SK-N-SH (cell line): ENCODE results near the gene OSBPL5. TPM values are rescaled to one million over a fixed set of nuclear protein-coding genes. Genes with fewer than 3 reads are reported as not detected.

Experiments used
- CTCF ChIA-PET: fragments of 300-600, 350-600 bp; formaldehyde crosslinking; extraction: SDS; loops from one replicate; lab custom pipeline; 2021; lab: Yijun Ruan, JAX
- POLR2A ChIA-PET: fragments of 350-600 bp; sonication (Branson Sonifier 250); formaldehyde crosslinking; extraction: SDS; loops from one replicate; lab custom pipeline; 2020; ENCODE audit warnings: antibody characterized with exemption, inconsistent platforms; lab: Yijun Ruan, JAX
- DNase-seq: peaks from one replicate; pipeline ENCODE4 v3.0.0; 2012
- H2AFZ ChIP-seq: fragments of 200-600 bp; sonication (generic); 2 replicates; pipeline ENCODE4 v1.8.1; 2016; ENCODE audit warnings: antibody characterized with exemption, mild to moderate bottlenecking, low read depth
- H3F3A ChIP-seq: fragments of 200-600 bp; sonication (generic); replicated peaks from 2 replicates; pipeline ENCODE3; 2016; ENCODE audit warnings: antibody characterized with exemption, mild to moderate bottlenecking; ENCODE audit not compliant: insufficient read depth
- H3K27ac ChIP-seq, 2 experiments: fragments of 200-500 bp in 1 of 2; fragments of 200-600 bp in 1 of 2; sonication (Bioruptor generic) in 1 of 2; sonication (generic), shearing (Covaris generic) in 1 of 2; 2 replicates each; pipeline versions ENCODE4 v1.5.1 to v1.6.1; 2014 to 2016; ENCODE audit warnings: low read depth in 2 of 2, inconsistent platforms in 1 of 2, low read length in 1 of 2, mild to moderate bottlenecking in 1 of 2, mixed read lengths in 1 of 2
- H3K27me3 ChIP-seq: fragments of 200-600 bp; sonication (generic), shearing (Covaris generic); 2 replicates; pipeline ENCODE4 v1.6.1; 2016; ENCODE audit warnings: mixed run types; ENCODE audit not compliant: insufficient read depth
- H3K36me3 ChIP-seq, 2 experiments: fragments of 200-500 bp in 1 of 2; fragments of 200-600 bp in 1 of 2; sonication (Bioruptor generic) in 1 of 2; sonication (generic) in 1 of 2; replicated peaks in 1 of 2; 2 replicates each; pipeline versions ENCODE3 to v1.5.1; 2014 to 2016; ENCODE audit warnings: low read length in 1 of 2, mild to moderate bottlenecking in 1 of 2; ENCODE audit not compliant: insufficient read depth in 2 of 2, control insufficient read depth in 1 of 2
- H3K4me1 ChIP-seq, 2 experiments: fragments of 200-500 bp in 1 of 2; fragments of 200-600 bp in 1 of 2; sonication (Bioruptor generic) in 1 of 2; sonication (generic), shearing (Covaris generic) in 1 of 2; 2 replicates each; pipeline versions ENCODE4 v1.5.1 to v1.6.1; 2014 to 2016; ENCODE audit warnings: low read depth in 1 of 2, low read length in 1 of 2, mixed run types in 1 of 2; ENCODE audit not compliant: insufficient read depth in 2 of 2, control insufficient read depth in 1 of 2
- H3K4me2 ChIP-seq: fragments of 200-600 bp; sonication (generic), shearing (Covaris generic); 2 replicates; pipeline ENCODE4 v1.6.1; 2017; ENCODE audit warnings: mixed run types
- H3K4me3 ChIP-seq, 2 experiments: fragments of 200-500 bp in 1 of 2; fragments of 200-600 bp in 1 of 2; sonication (Bioruptor generic) in 1 of 2; sonication (generic), shearing (Covaris generic) in 1 of 2; 2 replicates each; pipeline versions ENCODE4 v1.5.1 to v1.8.1; 2014 to 2016; ENCODE audit warnings: low read depth in 2 of 2, inconsistent platforms in 1 of 2, low read length in 1 of 2, mild to moderate bottlenecking in 1 of 2, mixed read lengths in 1 of 2, moderate library complexity in 1 of 2
- H3K79me2 ChIP-seq: fragments of 200-600 bp; sonication (generic); 2 replicates; pipeline ENCODE4 v1.8.1; 2017; ENCODE audit warnings: mild to moderate bottlenecking; ENCODE audit not compliant: insufficient read depth
- H3K9ac ChIP-seq: fragments of 200-600 bp; sonication (generic); 2 replicates; pipeline ENCODE4 v1.6.1; 2017; ENCODE audit warnings: mixed run types
- H3K9me2 ChIP-seq: fragments of 200-600 bp; sonication (generic); 2 replicates; pipeline ENCODE4 v1.6.1; 2017; ENCODE audit warnings: mixed run types
- H3K9me3 ChIP-seq: fragments of 200-600 bp; sonication (generic); 2 replicates; pipeline ENCODE4 v1.6.1; 2017; ENCODE audit warnings: mixed run types, mild to moderate bottlenecking, moderate library complexity
- H4K20me1 ChIP-seq: fragments of 200-600 bp; sonication (generic); 2 replicates; pipeline ENCODE4 v1.6.1; 2017; ENCODE audit warnings: mild to moderate bottlenecking, mixed run types; ENCODE audit not compliant: insufficient read depth
- CHD2 ChIP-seq: fragments of 150-350 bp; IDR thresholded peaks from 2 replicates; pipeline ENCODE4 v1.6.1; 2018; ENCODE audit warnings: low read length; ENCODE audit not compliant: partially characterized antibody
- ELF1 ChIP-seq: IDR thresholded peaks from 2 replicates; pipeline ENCODE4 v1.4.0; 2012
- EZH2phosphoT487 ChIP-seq: fragments of 200-600 bp; sonication (generic); IDR thresholded peaks from 2 replicates; pipeline ENCODE4 v1.6.1; 2017; ENCODE audit warnings: low read depth, mixed run types, mild to moderate bottlenecking, antibody characterized with exemption, moderate library complexity, borderline replicate concordance
- FOSL2 ChIP-seq: IDR thresholded peaks from 2 replicates; pipeline ENCODE4 v1.4.0; 2012; ENCODE audit warnings: low read depth, mild to moderate bottlenecking, moderate library complexity, borderline replicate concordance
- FOXM1 ChIP-seq: IDR thresholded peaks from 2 replicates; pipeline ENCODE4 v1.4.0; 2012; ENCODE audit warnings: low read depth, mild to moderate bottlenecking
- GATA2 ChIP-seq: sonication (generic); formaldehyde crosslinking; IDR thresholded peaks from 2 replicates; pipeline ENCODE4 v1.5.0; 2020; ENCODE audit warnings: mild to moderate bottlenecking, missing genetic modification reagents
- IRF3 ChIP-seq: fragments of 150-350 bp; IDR thresholded peaks from 2 replicates; pipeline ENCODE4 v1.6.1; 2016; ENCODE audit warnings: mild to moderate bottlenecking, low read depth, low read length
- MEF2A ChIP-seq: IDR thresholded peaks from 2 replicates; pipeline ENCODE4 v1.4.0; 2012; ENCODE audit warnings: low read depth, borderline replicate concordance
- MXI1 ChIP-seq: IDR thresholded peaks from 2 replicates; pipeline ENCODE4 v1.6.1; 2012; ENCODE audit warnings: mild to moderate bottlenecking, low read depth, low read length, improper control_type of control experiment
- NFIC ChIP-seq: IDR thresholded peaks from 2 replicates; pipeline ENCODE4 v1.4.0; 2012; ENCODE audit warnings: borderline replicate concordance
- NRF1 ChIP-seq: IDR thresholded peaks from 2 replicates; pipeline ENCODE4 v1.6.1; 2012; ENCODE audit warnings: low read depth, mild to moderate bottlenecking, low read length
- RCOR1 ChIP-seq: fragments of 150-350 bp; IDR thresholded peaks from 2 replicates; pipeline ENCODE4 v1.6.1; 2017; ENCODE audit warnings: antibody characterized with exemption, low read length
- RXRA ChIP-seq: IDR thresholded peaks from 2 replicates; pipeline ENCODE4 v1.4.0; 2012; ENCODE audit warnings: low read depth, mild to moderate bottlenecking, borderline replicate concordance
- SIN3A ChIP-seq: IDR thresholded peaks from 2 replicates; pipeline ENCODE4 v1.6.1; 2012; ENCODE audit warnings: low read depth, mild to moderate bottlenecking, low read length, moderate library complexity, borderline replicate concordance
- TAF1 ChIP-seq: IDR thresholded peaks from 2 replicates; pipeline ENCODE4 v1.6.1; 2012; ENCODE audit warnings: low read depth, mild to moderate bottlenecking, low read length, moderate library complexity, borderline replicate concordance
- TCF12 ChIP-seq: IDR thresholded peaks from 2 replicates; pipeline ENCODE4 v1.4.0; 2012
- YY1 ChIP-seq: IDR thresholded peaks from 2 replicates; pipeline ENCODE4 v1.4.0; 2012; ENCODE audit warnings: low read depth, mild to moderate bottlenecking
- WGBS: methylation state at CpG from one replicate; pipeline ENCODE4 v1.1.6; 2017; ENCODE audit warnings: low lambda C conversion rate; 5-methylcytosine and 5-hydroxymethylcytosine counted together
- polyA plus RNA-seq, 3 experiments: library from polyadenylated mRNA; depleted of rRNA; stranded (reverse); fragments of >200 nt; gene quantifications; 2 replicates each; pipeline ENCODE4 v1.2.3, GENCODE V29; 2012
- TF ChIP-seq, protein P1 (sequence below): fragments of 150-350 bp; IDR thresholded peaks from 2 replicates; pipeline ENCODE4 v1.6.1; 2017; ENCODE audit warnings: antibody characterized with exemption, low read length, low read depth, borderline replicate concordance
- TF ChIP-seq, protein P2 (sequence below): IDR thresholded peaks from 2 replicates; pipeline ENCODE4 v1.4.0; 2012; ENCODE audit warnings: low read depth, borderline replicate concordance
- TF ChIP-seq, protein P3 (sequence below): IDR thresholded peaks from 2 replicates; pipeline ENCODE4 v1.4.0; 2012; ENCODE audit warnings: low read depth, borderline replicate concordance

The OSBPL5 gene
- polyA plus RNA-seq, 1 of the 3 experiments (the other 2 are of a cell fraction): 10.9 TPM

- Histone ChIP-seq H3K27me3 (no peaks in the 10 kb centered on the region), H3K4me1 (peaks cover 0 to 14% of the 10 kb centered on the region in 2 experiments; a peak in 1 of 4 replicates), H3K36me3 (no peaks in the 10 kb centered on the region), H3K79me2 (no peaks in the 10 kb centered on the region), H3K9me3 (no peaks in the 10 kb centered on the region), H4K20me1 (peaks cover 48% of the 10 kb centered on the region), H3K9ac (no peak overlapping the region), H3K9me2 (no peaks in the 10 kb centered on the region)
- POLR2A ChIA-PET: no interaction called here
- CTCF ChIA-PET: interaction anchor here (1.0 to 2.1 kb wide), 5 partner anchors 8 to 79 kb away, joined by 3 to 6 read pairs (median 4); no protein-coding TSS in a partner anchor
- TF ChIP-seq MXI1: no peak
- TF ChIP-seq YY1: no peak
- no peak for TF ChIP-seq FOXM1
- TF ChIP-seq, protein P1, sequence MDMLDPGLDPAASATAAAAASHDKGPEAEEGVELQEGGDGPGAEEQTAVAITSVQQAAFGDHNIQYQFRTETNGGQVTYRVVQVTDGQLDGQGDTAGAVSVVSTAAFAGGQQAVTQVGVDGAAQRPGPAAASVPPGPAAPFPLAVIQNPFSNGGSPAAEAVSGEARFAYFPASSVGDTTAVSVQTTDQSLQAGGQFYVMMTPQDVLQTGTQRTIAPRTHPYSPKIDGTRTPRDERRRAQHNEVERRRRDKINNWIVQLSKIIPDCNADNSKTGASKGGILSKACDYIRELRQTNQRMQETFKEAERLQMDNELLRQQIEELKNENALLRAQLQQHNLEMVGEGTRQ: no peak
- TF ChIP-seq, protein P2, sequence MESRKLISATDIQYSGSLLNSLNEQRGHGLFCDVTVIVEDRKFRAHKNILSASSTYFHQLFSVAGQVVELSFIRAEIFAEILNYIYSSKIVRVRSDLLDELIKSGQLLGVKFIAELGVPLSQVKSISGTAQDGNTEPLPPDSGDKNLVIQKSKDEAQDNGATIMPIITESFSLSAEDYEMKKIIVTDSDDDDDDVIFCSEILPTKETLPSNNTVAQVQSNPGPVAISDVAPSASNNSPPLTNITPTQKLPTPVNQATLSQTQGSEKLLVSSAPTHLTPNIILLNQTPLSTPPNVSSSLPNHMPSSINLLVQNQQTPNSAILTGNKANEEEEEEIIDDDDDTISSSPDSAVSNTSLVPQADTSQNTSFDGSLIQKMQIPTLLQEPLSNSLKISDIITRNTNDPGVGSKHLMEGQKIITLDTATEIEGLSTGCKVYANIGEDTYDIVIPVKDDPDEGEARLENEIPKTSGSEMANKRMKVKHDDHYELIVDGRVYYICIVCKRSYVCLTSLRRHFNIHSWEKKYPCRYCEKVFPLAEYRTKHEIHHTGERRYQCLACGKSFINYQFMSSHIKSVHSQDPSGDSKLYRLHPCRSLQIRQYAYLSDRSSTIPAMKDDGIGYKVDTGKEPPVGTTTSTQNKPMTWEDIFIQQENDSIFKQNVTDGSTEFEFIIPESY: no peak
- TF ChIP-seq IRF3: no peak
- no peak for TF ChIP-seq MEF2A
- TF ChIP-seq RXRA: no peak
- no peak for TF ChIP-seq EZH2phosphoT487
- TF ChIP-seq NFIC: no peak
- TF ChIP-seq NRF1: no peak
- TF ChIP-seq GATA2 (CRISPR knock-in tag): no peak
- TF ChIP-seq CHD2: no peak
- no peak for TF ChIP-seq RCOR1
- no peak for TF ChIP-seq TCF12
- TF ChIP-seq TAF1: no peak
- no peak for TF ChIP-seq ELF1
- TF ChIP-seq, protein P3, sequence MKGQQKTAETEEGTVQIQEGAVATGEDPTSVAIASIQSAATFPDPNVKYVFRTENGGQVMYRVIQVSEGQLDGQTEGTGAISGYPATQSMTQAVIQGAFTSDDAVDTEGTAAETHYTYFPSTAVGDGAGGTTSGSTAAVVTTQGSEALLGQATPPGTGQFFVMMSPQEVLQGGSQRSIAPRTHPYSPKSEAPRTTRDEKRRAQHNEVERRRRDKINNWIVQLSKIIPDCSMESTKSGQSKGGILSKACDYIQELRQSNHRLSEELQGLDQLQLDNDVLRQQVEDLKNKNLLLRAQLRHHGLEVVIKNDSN: no peak
- TF ChIP-seq SIN3A: no peak
- no peak for TF ChIP-seq FOSL2
- TF ChIP-seq, all 33 proteins: peak for 0
- H2AFZ ChIP-seq: no peak overlapping the region
- H3K27ac ChIP-seq: no peak overlapping the region
- no peak overlapping the region for H3K4me2 ChIP-seq
- no peaks in the 10 kb centered on the region for H3F3A ChIP-seq
- no peak overlapping the region for H3K4me3 ChIP-seq
- DNase-seq: no peak
- WGBS: 92% methylated on average over 22 of the region's 28 CpGs
Measured at GRCh38 chr11:3138178-3139085, 26.7 kb downstream of the OSBPL5 start.
